ENCODE results near the gene GRID2.

- TF ChIP-seq CTCF (IDR thresholded peaks at IDR 0.05) = no peak
- no peak for TF ChIP-seq POLR2AphosphoS5 (IDR thresholded peaks at IDR 0.05)
- no peak for TF ChIP-seq POLR2A (IDR thresholded peaks at IDR 0.05)
Measured at GRCh38 chr4:93810340-93810992, 1506.7 kb downstream of the GRID2 start.

Data from upper lobe of left lung (tissue), 4 donors.